CD4-positive, alpha-beta T cell treated with Interleukin-1 beta for 1 hour (primary cell): Measurements from ENCODE around the gene PKIB.

Experiments
- DNase-seq, 2 donors: peaks; one replicate each; pipeline ENCODE4 v3.0.0-alpha.2; 2020 to 2022

Gene PKIB

GRCh38 chr6:122751326-122751725 lies 141.1 kb downstream of the PKIB start:
- DNase-seq: no peak

DNA sequence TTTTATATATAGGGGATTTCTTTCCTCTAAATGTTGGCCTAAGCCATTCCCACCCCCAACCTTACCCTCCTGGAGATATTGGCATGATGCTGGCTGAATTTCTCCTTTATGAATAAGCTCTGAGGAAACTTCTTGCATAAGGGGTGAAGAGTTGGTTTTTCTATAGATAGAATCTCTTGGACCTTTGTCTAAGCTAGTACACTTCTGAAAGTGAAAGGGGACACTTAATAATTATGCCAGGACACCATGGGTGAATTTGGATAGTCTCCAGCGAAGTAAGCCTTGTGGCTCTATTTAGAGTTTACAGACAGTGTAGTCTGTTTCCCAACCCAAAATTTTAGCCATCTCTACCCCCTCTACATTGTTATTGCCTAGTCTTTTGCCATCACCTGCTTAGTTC lies 142.3 kb downstream of the PKIB start:
- DNase-seq: no peak

- no peak for DNase-seq
Observed at GRCh38 chr6:122753000-122753687, 142.9 kb downstream of the PKIB start.

- no peak for DNase-seq
Observed at GRCh38 chr6:122753688-122754056, 143.5 kb downstream of the PKIB start.

GRCh38 chr6:122754191-122754731 lies 144.1 kb downstream of the PKIB start:
- DNase-seq: no peak

- no peak for DNase-seq
Observed at GRCh38 chr6:122755901-122756300, 145.7 kb downstream of the PKIB start.

- DNase-seq: peak in 1 of 2 donors; percentile 15
Observed at GRCh38 chr6:122758927-122759334, 148.7 kb downstream of the PKIB start.

- no peak for DNase-seq
Observed at GRCh38 chr6:122760330-122760729, 150.1 kb downstream of the PKIB start.

DNA sequence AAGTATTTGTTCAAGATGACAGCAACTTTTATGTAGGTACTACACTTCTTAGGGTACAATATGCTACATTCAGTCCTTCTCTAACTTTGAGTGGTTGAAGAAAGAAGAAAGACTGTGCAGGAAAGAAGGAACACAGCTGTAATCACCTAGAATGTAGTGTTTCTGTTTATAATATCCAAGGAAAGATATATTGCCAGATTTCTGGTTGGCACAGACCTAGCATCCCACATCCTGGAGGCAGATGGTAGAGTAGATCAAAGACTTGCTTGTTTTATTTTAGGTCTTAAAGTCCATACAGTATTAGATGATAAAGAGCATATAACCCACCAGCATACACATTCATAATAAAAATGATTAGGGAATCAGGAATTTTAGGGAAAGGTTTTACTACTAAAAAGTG lies 156.1 kb downstream of the PKIB start:
- no peak for DNase-seq

DNA sequence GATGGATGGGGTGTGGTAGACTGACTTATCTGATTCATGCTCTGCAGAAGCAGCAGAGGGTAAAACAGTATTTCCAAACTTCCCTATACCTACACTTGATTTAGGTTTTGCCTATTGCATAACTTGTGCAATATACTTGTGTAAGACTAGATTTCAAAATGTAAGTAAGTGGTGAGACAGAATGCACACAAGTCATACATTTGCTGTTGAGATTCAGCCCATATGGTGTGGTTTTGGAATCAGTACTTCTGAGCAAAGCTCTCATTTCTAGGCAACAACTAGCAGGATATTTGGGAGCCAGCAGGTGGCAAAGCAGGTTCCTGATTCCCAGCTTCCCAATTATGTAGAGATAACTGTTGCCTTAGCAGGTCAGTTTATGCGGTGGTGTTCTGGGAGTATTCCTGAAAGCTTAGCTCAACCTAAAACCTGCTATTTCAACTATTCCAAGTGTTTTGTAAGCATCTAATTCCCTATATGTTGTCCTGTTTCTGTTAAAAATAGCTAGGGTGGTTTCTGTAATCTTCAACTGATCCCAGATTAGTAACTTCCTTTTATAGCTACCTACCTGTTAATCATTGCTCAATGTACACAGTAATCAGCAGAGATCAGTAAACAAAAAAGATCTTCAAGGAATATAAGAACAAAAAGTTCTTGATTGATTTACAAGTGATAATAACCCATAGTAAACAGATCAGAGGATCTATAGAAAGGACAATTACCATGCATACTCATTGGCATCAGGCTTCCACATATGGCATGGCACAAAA lies 160.8 kb downstream of the PKIB start:
- DNase-seq: no peak

DNA sequence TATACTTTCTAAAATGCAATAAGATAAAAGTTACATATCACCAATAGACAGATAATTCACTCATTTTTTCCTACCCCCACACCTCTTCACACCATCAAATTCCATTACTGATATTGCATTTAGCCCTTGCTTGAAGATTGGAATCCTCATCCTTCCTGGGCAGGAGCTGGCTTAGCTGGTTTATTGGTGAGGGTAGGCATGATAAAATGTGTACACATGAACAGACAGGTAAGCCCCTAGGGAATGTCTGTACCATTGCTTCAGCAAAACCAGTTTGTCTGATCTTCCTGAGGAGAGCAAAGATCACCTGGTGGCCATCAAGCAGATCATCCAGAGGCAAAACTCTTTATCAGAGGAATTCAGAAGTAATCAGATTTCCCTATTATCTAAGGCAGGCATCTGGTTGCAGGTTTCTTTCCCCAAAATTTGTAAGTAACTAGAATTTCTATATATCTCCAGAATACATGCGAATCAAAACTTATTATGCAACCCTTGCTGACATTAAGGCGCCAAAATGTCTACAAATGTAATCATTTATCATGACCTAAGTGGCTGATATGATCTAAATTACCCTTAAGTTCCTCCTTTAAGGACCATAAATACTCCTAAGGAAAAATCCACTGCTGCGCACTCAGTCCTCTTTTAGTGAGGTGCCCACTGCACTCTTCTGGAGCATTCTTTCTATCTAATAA lies 162.7 kb downstream of the PKIB start:
- DNase-seq: no peak
